Endothelial cell of umbilical vein (primary cell): ENCODE data around the gene OLIG3. TPM values are rescaled to one million over a fixed set of nuclear protein-coding genes. Genes with fewer than 3 reads are reported as not detected.

ENCODE experiments used
- BruUV-seq: library from RNA; stranded (reverse); fragments of 400-500 nt; replicated peaks from 2 replicates; lab custom pipeline; 2021; lab: Mats Ljungman, UMichigan
- CTCF ChIA-PET: fragments of 300-600, 350-600 bp; sonication (Branson Sonifier 250); formaldehyde crosslinking; loops from one replicate; lab custom pipeline; 2021; ENCODE audit warnings: antibody characterized with exemption, inconsistent platforms; lab: Charles Lee
- POLR2A ChIA-PET: fragments of 300-600, 350-600 bp; sonication (Branson Sonifier 250); formaldehyde crosslinking; loops from one replicate; lab custom pipeline; 2021; ENCODE audit warnings: antibody characterized with exemption, inconsistent platforms; lab: Charles Lee
- DNase-seq: peaks from one replicate; pipeline ENCODE4 v3.0.0-alpha.2; 2011; ENCODE audit warnings: low read depth, low spot score
- FAIRE-seq: peaks from 2 replicates; lab custom pipeline; 2011; peaks lifted over from hg19 to GRCh38; lab: Jason Lieb, UNC
- H2AFZ ChIP-seq: 2 replicates; pipeline ENCODE4 v1.6.0; 2012; ENCODE audit warnings: low read depth, low read length, control low read depth, inconsistent platforms
- H3K27ac ChIP-seq: 2 replicates; pipeline ENCODE4 v1.5.1; 2011; ENCODE audit warnings: low read depth, mild to moderate bottlenecking, control low read depth, low read length, moderate library complexity; ENCODE audit not compliant: insufficient read depth
- H3K27me3 ChIP-seq, 2 experiments: 2 replicates each; pipeline versions ENCODE4 v1.6.0 to v1.6.1; 2011; ENCODE audit warnings: low read length in 2 of 2, mixed read lengths in 1 of 2; ENCODE audit not compliant: control insufficient read depth in 2 of 2, insufficient read depth in 2 of 2
- H3K36me3 ChIP-seq, 2 experiments: 2 replicates in 1 of 2; 3 replicates in 1 of 2; pipeline ENCODE4 v1.5.1; 2011; ENCODE audit warnings: low read length in 2 of 2, mild to moderate bottlenecking in 1 of 2, moderate library complexity in 1 of 2; ENCODE audit not compliant: control insufficient read depth in 2 of 2, insufficient read depth in 2 of 2; ENCODE audit errors: extremely low read depth in 1 of 2
- H3K4me1 ChIP-seq: 3 replicates; pipeline ENCODE4 v1.5.1; 2011; ENCODE audit warnings: mild to moderate bottlenecking, low read length; ENCODE audit not compliant: control insufficient read depth, insufficient read depth; ENCODE audit errors: extremely low read depth
- H3K4me2 ChIP-seq: 2 replicates; pipeline ENCODE4 v1.6.1; 2011; ENCODE audit warnings: low read length, control low read depth, mixed read lengths; ENCODE audit not compliant: insufficient read depth
- H3K4me3 ChIP-seq, 3 experiments: fragments of 200-600 bp in 1 of 3; sonication (generic), shearing (Covaris generic) in 1 of 3; replicated peaks in 1 of 3; 2 replicates each; pipeline ENCODE4 v1.5.1; 2011 to 2016; ENCODE audit warnings: control low read depth in 3 of 3, low read length in 3 of 3, mild to moderate bottlenecking in 2 of 3, inconsistent platforms in 1 of 3, low read depth in 1 of 3, moderate library complexity in 1 of 3; ENCODE audit not compliant: insufficient read depth in 1 of 3
- H3K79me2 ChIP-seq: 2 replicates; pipeline ENCODE4 v1.6.0; 2012; ENCODE audit warnings: low read length, inconsistent platforms; ENCODE audit not compliant: control insufficient read depth, insufficient read depth
- H3K9ac ChIP-seq: replicated peaks from 2 replicates; pipeline ENCODE3; 2011; ENCODE audit warnings: low read length, control low read depth; ENCODE audit not compliant: insufficient read depth; ENCODE audit errors: extremely low read depth
- H3K9me1 ChIP-seq: replicated peaks from 3 replicates; pipeline ENCODE4 v1.6.0; 2011; ENCODE audit warnings: mild to moderate bottlenecking, low read length; ENCODE audit not compliant: control insufficient read depth, insufficient read depth; ENCODE audit errors: extremely low read depth
- H3K9me3 ChIP-seq: replicated peaks from 2 replicates; pipeline ENCODE4 v1.5.1; 2012; ENCODE audit warnings: low read length, inconsistent platforms; ENCODE audit not compliant: control insufficient read depth, insufficient read depth
- H4K20me1 ChIP-seq: replicated peaks from 2 replicates; pipeline ENCODE3; 2011; ENCODE audit warnings: mild to moderate bottlenecking, low read length; ENCODE audit not compliant: control insufficient read depth, insufficient read depth; ENCODE audit errors: extremely low read depth
- EZH2 ChIP-seq: IDR thresholded peaks from 2 replicates; pipeline ENCODE4 v1.6.1; 2012; ENCODE audit warnings: borderline replicate concordance, low read depth, mild to moderate bottlenecking, moderate library complexity, low read length, inconsistent platforms; ENCODE audit not compliant: severe bottlenecking
- MYC ChIP-seq: IDR thresholded peaks from one replicate; pipeline ENCODE4 v1.6.1; 2011; ENCODE audit warnings: mild to moderate bottlenecking, low read depth, low read length
- dilution Hi-C: fragments of 300-500 bp; cut with MboI; formaldehyde crosslinking; loops from one replicate; pipeline ENCODE4 v1.15.0; 2019; ENCODE audit warnings: low sequenced_read_pairs; ENCODE audit not compliant: extremely low pct_ligation_motif_present
- intact Hi-C: fragments of 100-400 bp; cut with micrococcal nuclease; formaldehyde crosslinking; loops from one replicate; pipeline ENCODE4 v1.10.0; 2022
- polyA plus RNA-seq, 4 experiments: library from polyadenylated mRNA; depleted of rRNA in 3 of 4; stranded (reverse) in 3 of 4; unstranded in 1 of 4; fragments of >200 nt; gene quantifications; 2 replicates each; pipeline versions ENCODE4 v1.2.1 to v1.2.3, GENCODE V29; 2011 to 2012; ENCODE audit warnings: missing spikeins in 1 of 4
- total RNA-seq: library from RNA; stranded (reverse); gene quantifications from 2 replicates; pipeline ENCODE4 v1.2.3, GENCODE V29; 2021

OLIG3 gene
- total and polyA plus RNA-seq, 2 donors (not counting 3 experiments of a cell fraction or from before 2014, with no cell fraction given): not detected

DNA sequence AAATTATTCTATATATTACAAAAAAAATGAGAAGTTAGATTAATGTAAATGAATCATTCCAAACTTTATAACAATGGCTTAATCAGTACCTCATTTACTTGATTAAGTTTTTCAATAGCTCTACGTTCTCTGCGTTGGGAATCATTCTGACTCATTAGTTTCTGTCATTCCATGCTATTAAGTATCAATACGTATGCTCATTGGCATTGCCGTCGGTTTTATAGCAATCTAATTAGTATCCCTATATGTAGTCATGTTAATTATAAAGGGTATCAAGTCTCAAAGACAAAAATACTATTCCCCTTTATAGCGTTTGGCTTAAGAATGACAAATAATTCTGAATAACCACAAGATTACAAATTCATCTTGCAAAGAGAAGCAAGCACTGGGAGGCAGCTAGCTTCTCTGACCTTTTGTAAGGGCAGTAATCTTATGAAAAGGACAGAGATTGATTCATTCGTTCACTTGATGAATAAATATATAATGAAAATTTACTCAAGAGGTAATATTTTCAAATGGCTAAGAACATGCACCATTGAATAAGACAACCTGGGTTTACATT, 41.8 kb downstream of the OLIG3 start:
- no peak overlapping the region for H3K4me3 ChIP-seq
- dilution Hi-C loops (no loop called here), intact Hi-C loops (no loop called here)
- no peaks in the 10 kb centered on the region for H3K9me1 ChIP-seq
- H3K9ac ChIP-seq: no peak overlapping the region
- no peaks in the 10 kb centered on the region for H4K20me1 ChIP-seq
- no peaks in the 10 kb centered on the region for H3K36me3 ChIP-seq
- no peaks in the 10 kb centered on the region for H3K79me2 ChIP-seq
- no peak for FAIRE-seq
- POLR2A ChIA-PET: no interaction called here
- CTCF ChIA-PET: interaction anchor here (0.6 kb wide), 1 partner anchor 689 kb away, joined by 4 read pairs; no protein-coding TSS in a partner anchor
- TF ChIP-seq MYC: no peak
- no peaks in the 10 kb centered on the region for H3K9me3 ChIP-seq
- no peaks in the 10 kb centered on the region for H3K27me3 ChIP-seq
- BruUV-seq: no TSS peak
- no peak overlapping the region for H3K27ac ChIP-seq
- no peak overlapping the region for H2AFZ ChIP-seq
- H3K4me1 ChIP-seq: no peaks in the 10 kb centered on the region
- no peak overlapping the region for H3K4me2 ChIP-seq
- no peak for DNase-seq

DNA sequence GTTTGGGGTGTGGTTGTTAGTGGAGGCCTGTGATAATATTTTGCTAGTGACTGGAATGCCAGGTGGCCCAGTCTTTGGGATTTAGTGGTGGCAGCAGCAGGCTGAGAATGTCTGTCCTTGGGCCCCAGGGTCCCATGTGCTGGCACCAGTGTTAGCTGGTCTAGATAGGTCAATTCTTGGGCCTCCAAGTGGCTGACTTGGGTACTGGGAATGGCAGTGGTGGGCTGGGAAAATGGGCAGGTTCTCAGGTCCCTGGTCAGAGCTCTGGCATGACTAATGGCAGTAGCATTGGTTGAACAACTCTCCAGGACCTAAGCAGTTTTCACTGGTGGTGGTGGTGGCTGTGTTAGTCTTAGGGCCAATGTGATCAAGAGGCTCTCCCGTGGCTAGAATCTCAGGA, 50.3 kb downstream of the OLIG3 start:
- H3K9ac ChIP-seq: no peak overlapping the region
- H3K27ac ChIP-seq: no peak overlapping the region
- H2AFZ ChIP-seq: no peak overlapping the region
- dilution Hi-C loops: no loop called here
- H3K79me2 ChIP-seq: no peaks in the 10 kb centered on the region
- H4K20me1 ChIP-seq: no peaks in the 10 kb centered on the region
- FAIRE-seq (no peak), DNase-seq (no peak)
- H3K4me2 ChIP-seq: no peak overlapping the region
- H3K9me3 ChIP-seq: no peaks in the 10 kb centered on the region
- H3K9me1 ChIP-seq: no peaks in the 10 kb centered on the region
- no peaks in the 10 kb centered on the region for H3K27me3 ChIP-seq
- no peaks in the 10 kb centered on the region for H3K4me1 ChIP-seq
- no TSS peak for BruUV-seq
- intact Hi-C loops: no loop called here
- TF ChIP-seq EZH2: no peak
- ChIA-PET POLR2A (no interaction called here), CTCF (no interaction called here)
- H3K36me3 ChIP-seq: no peaks in the 10 kb centered on the region
- H3K4me3 ChIP-seq: no peak overlapping the region
